ENCODE results near the gene BBC3. TPM values are rescaled to one million over a fixed set of nuclear protein-coding genes. Genes with fewer than 3 reads are reported as not detected.
A peak's percentile ranks its signal among the peaks of the same experiment; 100 is the strongest.
"Not testable (repeated sequence)": the region's sequence is repeated elsewhere in the genome, so short reads cannot be mapped to it uniquely, and the experiment has no call there.

The BBC3 gene
- total RNA-seq, 8 experiments from 2014 or later, result 17.4 to 23.6 (median 20.3) TPM

DNA sequence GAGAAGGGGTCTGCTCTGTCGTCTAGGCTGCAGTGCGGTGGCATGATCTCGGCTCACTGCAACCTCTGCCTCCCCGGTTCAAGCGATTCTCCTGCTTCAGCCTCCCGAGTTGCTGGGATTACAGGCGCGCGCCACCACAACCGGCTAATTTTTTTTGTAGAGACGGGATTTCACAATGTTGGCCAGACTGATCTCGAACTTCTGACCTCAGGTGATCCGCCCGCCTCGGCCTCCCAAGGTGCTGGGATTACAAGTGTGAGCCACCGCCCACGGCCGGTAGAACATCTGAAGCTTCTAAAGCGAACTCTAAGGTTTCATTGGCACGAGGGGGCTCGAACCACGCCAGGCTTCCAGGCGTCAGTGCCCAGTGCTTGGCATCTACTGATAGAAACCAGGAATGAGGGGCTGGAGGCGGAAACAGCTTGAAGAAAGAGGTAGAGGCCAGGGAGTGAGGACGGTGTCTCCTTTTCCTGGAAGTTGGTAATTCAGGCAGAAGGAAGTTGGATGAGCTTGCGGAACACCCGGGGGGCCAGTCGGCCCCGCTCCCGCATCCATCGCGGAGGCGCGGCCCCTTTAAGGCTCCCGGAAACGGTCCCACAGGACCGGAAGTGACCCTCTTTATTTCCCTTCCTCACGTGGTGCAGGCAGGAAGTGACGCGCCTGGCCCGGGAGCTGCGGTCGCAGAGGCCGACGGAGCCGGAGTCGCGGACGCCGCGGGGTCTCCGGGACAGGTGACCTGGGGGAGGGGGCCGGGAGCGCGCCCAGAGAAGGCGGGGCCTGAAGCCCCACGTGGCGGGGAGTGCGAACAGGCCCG lies 25.1 kb upstream of the BBC3 start, which contains the start of gene CCDC9:
TSS of gene CCDC9 (plus strand) at position 647 of the 814 bp plus-strand sequence. CDS start 1,876 bp downstream, outside the sequence.
- peak; percentile 52 to 76 (median 70) for ATAC-seq (replicated peaks in 6 of 8)
- WGBS, 10 experiments, result 2 to 90% (median 54%) methylated on average over 4 to 16 of the region's 60 CpGs; no CpG with 5 or more reads in 3 of the 10 experiments
- Histone ChIP-seq H3K4me1 (replicated peaks in 1 of 2) (peaks cover 13 to 19% of the 10 kb centered on the region in 2 donors), H3K27ac (peak within 1 kb of the TSS; percentile 90 to 97), H3K4me3 (peak within 1 kb of the TSS; percentile 49 to 60 (median 53))
- in situ Hi-C loops (cut with MboI; ENCODE audit: low pct_unique_long_range_greater_than_20kb in 2 of 9, low sequenced_read_pairs in 9 of 9, unreplicated experiment in 9 of 9), result no loop called here

DNA sequence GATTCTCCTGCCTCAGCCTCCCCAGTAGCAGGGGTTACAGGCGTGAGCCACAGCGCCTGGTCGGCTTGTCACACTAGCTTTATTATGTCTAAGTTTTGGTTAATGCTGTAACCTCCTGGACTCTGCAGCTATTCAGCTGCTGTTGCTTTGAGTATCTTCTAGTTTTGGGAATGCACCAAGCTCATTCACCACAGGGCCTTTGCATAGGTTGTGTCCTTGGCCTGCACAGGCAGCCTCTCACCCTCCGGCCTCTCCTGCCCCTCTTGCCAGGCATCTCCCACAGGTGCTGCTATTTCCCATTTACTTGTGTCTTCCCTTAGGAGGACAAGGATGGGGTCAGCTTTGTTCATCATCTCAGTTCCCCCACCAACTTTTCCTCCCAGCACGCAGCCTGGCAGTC lies 23.0 kb upstream of the BBC3 start:
- 95 to 100% (median 98%) methylated on average over 1 to 4 of the region's 5 CpGs; no CpG with 5 or more reads in 6 of the 10 experiments for WGBS, 10 experiments
- no peak overlapping the region for H3K27ac ChIP-seq
- H3K4me3 ChIP-seq, result no peak overlapping the region
- ATAC-seq (replicated peaks in 6 of 8), result no peak
- in situ Hi-C loops (cut with MboI; ENCODE audit: low pct_unique_long_range_greater_than_20kb in 2 of 9, low sequenced_read_pairs in 9 of 9, unreplicated experiment in 9 of 9), result no loop called here
- peaks cover 13 to 16% of the 10 kb centered on the region in 2 donors for H3K4me1 ChIP-seq (replicated peaks in 1 of 2)

DNA sequence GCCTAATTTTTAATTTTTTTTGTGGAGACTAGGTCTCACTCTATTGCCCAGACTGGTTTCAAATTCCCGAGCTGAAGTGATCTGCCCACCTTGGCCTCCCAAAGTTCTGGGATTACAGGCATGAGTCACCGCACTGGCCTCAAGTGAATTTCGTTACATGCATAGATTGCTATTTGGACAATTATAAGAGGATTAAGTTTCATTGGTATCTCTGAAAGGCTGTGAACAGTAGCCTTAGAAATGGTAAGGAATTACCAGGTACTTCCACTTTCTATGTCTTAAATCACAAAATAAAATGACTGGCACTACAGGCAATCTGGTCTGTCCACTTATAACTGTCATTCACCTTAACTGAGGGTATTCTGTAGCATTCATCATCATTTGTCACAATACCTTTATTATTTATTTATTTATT lies 22.5 kb upstream of the BBC3 start:
- no peak overlapping the region for H3K27ac ChIP-seq
- H3K4me1 ChIP-seq (replicated peaks in 1 of 2), result peaks cover 10 to 11% of the 10 kb centered on the region in 2 donors
- no peak for ATAC-seq (replicated peaks in 6 of 8)
- 6 to 100% (median 80%) methylated on average over 1 to 3 of the region's 3 CpGs; no CpG with 5 or more reads in 1 of the 10 experiments for WGBS, 10 experiments
- H3K4me3 ChIP-seq, result no peak overlapping the region
- in situ Hi-C loops (cut with MboI; ENCODE audit: low pct_unique_long_range_greater_than_20kb in 2 of 9, low sequenced_read_pairs in 9 of 9, unreplicated experiment in 9 of 9), result no loop called here

DNA sequence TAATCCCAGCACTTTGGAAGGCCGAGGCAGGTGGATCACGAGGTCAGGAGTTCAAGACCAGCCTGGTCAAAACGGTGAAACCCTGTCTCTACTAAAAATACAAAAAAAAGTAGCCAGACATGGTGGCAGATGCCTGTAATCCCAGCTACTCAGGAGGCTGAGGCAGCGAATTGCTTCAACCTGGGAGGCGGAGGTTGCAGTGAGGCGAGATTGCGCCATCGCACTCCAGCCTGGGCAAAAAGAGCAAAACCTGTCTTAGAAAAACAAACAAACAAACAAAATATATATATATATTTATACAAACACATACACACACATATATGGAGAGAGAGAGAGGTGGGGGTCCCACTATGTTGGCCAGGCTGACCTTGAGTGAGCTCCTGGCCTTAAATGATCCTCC lies 22.0 kb upstream of the BBC3 start:
- 0 to 100% (median 81%) methylated on average over 1 to 8 of the region's 8 CpGs; no CpG with 5 or more reads in 3 of the 10 experiments for WGBS, 10 experiments
- H3K4me3 ChIP-seq; H3K27ac ChIP-seq; in situ Hi-C loops (cut with MboI; ENCODE audit: low pct_unique_long_range_greater_than_20kb in 2 of 9, low sequenced_read_pairs in 9 of 9, unreplicated experiment in 9 of 9); H3K4me1 ChIP-seq (replicated peaks in 1 of 2); ATAC-seq (replicated peaks in 6 of 8): not testable (repeated sequence)

DNA sequence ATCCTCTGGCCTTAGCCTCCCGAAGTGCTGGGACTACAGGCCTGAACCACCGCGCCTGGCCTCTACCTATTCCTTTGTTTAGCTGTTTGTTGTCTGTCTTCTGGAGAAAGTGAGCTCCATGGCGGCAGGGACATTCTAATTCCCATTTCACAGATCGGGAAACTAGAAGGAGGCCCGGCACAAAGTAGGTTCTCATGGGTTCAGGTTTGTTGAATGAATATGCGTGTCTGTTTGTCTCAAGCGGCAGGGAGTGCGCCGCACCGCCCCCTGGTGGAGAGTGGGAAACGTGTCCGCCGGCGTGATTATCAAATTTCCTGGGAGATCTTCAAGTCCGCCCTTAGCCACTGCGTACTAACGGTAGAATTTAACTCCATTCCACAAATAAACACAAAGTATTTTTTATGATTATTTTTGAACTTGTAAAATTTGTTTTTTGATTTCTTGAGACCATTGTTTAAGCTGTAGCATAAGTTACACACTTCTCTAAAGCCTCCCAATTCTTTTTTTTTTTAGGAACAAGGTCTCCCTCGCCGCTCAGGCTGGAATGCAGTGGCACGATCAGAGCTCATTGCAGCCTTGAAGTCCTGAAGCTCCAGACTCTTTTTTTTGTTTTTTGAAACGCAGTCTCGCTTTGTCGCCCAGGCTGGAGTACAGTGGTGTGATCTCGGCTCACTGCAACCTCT lies 16.4 kb upstream of the BBC3 start:
- WGBS, 10 experiments, result 4 to 92% (median 45%) methylated on average over 1 to 16 of the region's 25 CpGs
- Histone ChIP-seq H3K4me3 (no peak overlapping the region), H3K4me1 (replicated peaks in 1 of 2) (peaks cover 7% of the 10 kb centered on the region in 2 donors), H3K27ac (no peak overlapping the region)
- in situ Hi-C loops (cut with MboI; ENCODE audit: low pct_unique_long_range_greater_than_20kb in 2 of 9, low sequenced_read_pairs in 9 of 9, unreplicated experiment in 9 of 9), result loop anchor here in 1 of 9 experiments (25.0 kb wide), 1 partner anchor 110 kb away; the partner anchor contains the start of gene SAE1
- ATAC-seq (replicated peaks in 6 of 8), result peak in 2 of 8 experiments; percentile 4 to 10

DNA sequence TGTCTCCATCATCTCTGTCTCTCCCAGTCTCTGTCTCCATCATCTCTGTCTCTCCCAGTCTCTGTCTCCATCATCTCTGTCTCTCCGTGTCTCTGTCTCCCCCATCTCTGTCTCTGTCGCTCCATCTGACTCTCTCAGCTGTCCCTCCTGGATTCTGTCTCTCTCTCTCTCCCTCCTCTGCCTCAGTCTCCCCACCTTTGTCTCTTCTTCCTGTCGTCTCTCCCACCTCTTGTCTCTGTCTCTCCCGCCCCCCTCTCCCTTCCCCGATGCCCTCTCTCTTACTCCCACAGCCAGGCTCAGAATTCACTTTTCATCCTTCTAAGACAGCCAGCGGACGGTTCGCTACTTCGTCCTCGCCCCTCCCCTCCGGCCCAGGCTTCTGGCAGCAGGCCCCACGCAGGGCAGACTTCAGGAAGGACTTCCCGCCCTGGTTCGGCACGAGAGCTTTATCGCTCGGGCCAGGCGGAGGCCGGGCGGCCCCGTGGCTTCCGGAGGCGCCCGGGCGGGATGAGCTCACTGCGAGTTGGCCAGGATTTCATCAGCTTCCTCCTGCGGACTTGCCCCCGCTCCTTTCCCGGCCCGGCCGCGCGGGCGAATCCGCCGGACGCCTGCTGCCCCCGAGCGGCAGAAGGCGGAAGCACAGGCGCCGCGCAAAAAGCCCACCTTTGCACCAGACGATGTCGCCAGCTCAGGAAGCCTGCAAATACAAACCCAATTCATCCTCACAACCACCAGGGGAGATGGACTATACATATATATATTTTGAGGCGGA lies 13.0 kb upstream of the BBC3 start:
- H3K4me3 ChIP-seq, result peak overlapping the region; percentile 29 to 39 (median 32)
- ATAC-seq (replicated peaks in 6 of 8), result peak; percentile 66 to 86 (median 72)
- in situ Hi-C loops (cut with MboI; ENCODE audit: low pct_unique_long_range_greater_than_20kb in 2 of 9, low sequenced_read_pairs in 9 of 9, unreplicated experiment in 9 of 9), result loop anchor here in 1 of 9 experiments (25.0 kb wide), 1 partner anchor 107 kb away; the partner anchor contains the start of gene SAE1
- peak overlapping the region; percentile 88 to 95 for H3K27ac ChIP-seq
- WGBS, 10 experiments, result 0 to 22% (median 1%) methylated on average over 1 to 24 of the region's 46 CpGs; no CpG with 5 or more reads in 2 of the 10 experiments
- H3K4me1 ChIP-seq (replicated peaks in 1 of 2), result peaks cover 26 to 28% of the 10 kb centered on the region in 2 donors

DNA sequence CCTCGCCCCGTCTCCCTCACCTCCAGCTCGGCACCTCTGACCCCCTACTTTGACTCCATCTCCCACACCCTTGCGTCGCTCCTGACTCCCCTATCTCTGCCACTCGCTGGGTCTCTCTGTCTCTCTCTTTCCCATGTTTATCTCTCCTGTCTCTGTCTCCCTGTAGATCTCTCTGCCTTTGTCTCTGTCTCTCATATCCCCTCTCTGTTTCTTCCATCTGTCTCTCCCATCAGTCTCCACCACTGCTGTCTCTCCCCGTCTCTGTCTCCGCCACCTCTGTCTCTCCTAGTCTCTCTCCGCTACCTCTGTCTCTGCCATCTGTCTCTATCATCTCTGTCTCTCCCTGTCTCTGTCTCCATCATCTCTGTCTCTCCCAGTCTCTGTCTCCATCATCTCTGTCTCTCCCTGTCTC lies 12.4 kb upstream of the BBC3 start:
- Histone ChIP-seq H3K4me3 (peak overlapping the region; percentile 29 to 39 (median 32)), H3K27ac (peak overlapping the region; percentile 88 to 95), H3K4me1 (replicated peaks in 1 of 2) (peaks cover 29% of the 10 kb centered on the region in 2 donors)
- 23 to 80% (median 40%) methylated on average over 1 to 6 of the region's 9 CpGs; no CpG with 5 or more reads in 3 of the 10 experiments for WGBS, 10 experiments
- in situ Hi-C loops (cut with MboI; ENCODE audit: low pct_unique_long_range_greater_than_20kb in 2 of 9, low sequenced_read_pairs in 9 of 9, unreplicated experiment in 9 of 9), result loop anchor here in 1 of 9 experiments (25.0 kb wide), 1 partner anchor 106 kb away; the partner anchor contains the start of gene SAE1
- ATAC-seq (replicated peaks in 6 of 8), result peak in 4 of 8 experiments; percentile 15 to 31 (median 24)

DNA sequence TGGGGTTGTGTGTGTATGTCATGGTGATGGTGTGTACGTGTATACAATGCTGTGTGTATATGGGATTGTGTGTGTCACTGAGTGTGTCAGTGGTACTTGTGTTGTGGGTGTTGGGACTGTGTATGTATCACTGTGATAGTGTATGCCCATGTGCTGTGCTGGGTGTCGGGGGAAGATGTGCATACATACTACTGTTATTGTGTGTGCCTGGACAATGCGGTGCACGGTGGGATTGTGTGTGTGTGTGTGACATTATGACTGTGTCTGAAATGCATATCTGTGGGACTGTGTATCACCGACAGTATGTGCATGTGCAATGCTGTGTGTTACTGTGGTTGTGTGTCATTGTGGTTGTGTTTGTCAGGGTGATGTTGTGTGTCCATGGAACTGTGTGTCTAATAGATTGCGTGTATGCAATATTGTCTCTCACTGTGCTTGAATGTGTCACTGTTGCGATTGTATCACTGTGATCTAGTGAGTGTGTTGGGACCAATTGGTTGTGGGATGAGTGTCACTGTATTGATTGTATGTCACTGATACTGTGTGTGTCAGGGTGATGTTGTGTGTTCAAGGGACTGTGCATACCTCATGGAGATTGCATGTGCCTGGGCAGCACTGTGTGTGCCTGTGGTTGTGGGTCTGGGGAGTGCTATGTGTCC lies 11.0 kb upstream of the BBC3 start:
- H3K4me1 ChIP-seq (replicated peaks in 1 of 2), result peaks cover 29% of the 10 kb centered on the region in 2 donors
- WGBS, 10 experiments, result 67 to 100% (median 80%) methylated on average over 1 to 7 of the region's 7 CpGs; no CpG with 5 or more reads in 5 of the 10 experiments
- in situ Hi-C loops (cut with MboI; ENCODE audit: low pct_unique_long_range_greater_than_20kb in 2 of 9, low sequenced_read_pairs in 9 of 9, unreplicated experiment in 9 of 9), result loop anchor here in 1 of 9 experiments (25.0 kb wide), 1 partner anchor 105 kb away; the partner anchor contains the start of gene SAE1
- no peak for ATAC-seq (replicated peaks in 6 of 8)
- H3K27ac ChIP-seq, result peak overlapping the region in 1 of 2 donors; percentile 83
- H3K4me3 ChIP-seq, result no peak overlapping the region

DNA sequence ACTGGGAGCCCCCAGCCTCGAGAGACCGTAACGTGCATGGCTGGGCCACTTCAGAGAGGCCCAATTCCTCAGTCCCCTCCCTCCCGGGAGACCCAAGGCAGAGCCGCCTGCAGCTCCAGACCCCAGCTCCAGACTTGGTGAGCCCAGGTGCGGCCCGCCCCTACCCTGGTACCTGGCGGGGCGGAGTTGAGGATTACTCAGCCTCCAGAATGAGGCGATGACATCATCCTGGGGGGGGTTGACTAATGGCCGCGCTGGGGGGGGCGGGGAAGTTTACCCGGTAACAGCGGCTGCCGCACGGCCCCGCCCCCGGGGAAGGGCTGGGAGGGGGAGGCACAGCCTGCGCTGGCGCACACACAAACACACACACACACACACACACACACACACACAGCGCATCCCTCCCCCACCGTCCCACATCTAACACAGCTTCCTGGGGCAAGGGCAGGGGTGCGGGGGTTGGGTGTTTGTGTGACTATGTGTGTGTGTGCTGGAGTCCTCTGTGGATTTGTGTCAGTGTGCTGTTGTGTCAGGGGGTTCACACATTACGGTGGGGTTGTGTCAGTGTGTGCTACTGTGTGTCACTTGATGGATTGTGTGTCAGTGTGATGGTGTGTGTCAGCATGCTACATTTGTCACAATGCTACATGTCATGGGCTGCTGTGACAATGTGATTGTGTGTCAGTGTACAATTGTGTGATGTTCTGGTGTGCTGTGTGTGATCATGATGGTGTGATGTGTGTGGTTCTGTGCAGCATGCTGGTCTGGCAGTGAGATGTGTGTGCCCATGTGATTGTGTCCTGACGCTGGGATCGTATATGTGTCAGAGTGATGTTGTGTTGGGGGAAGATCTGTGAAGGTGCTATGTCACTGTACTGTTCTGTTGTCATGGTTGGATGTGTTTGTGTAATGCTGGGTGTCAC lies 10.3 kb upstream of the BBC3 start:
- Histone ChIP-seq H3K27ac (peak overlapping the region; percentile 57 to 64), H3K4me1 (replicated peaks in 1 of 2) (peaks cover 29% of the 10 kb centered on the region in 2 donors), H3K4me3 (peak overlapping the region in 2 of 5 donors; percentile 14 to 22)
- ATAC-seq (replicated peaks in 6 of 8), result peak; percentile 2 to 37 (median 15)
- in situ Hi-C loops (cut with MboI; ENCODE audit: low pct_unique_long_range_greater_than_20kb in 2 of 9, low sequenced_read_pairs in 9 of 9, unreplicated experiment in 9 of 9), result loop anchor here in 1 of 9 experiments (25.0 kb wide), 1 partner anchor 104 kb away; the partner anchor contains the start of gene SAE1
- 21 to 60% methylated on average over 1 to 5 of the region's 27 CpGs; no CpG with 5 or more reads in 8 of the 10 experiments for WGBS, 10 experiments

DNA sequence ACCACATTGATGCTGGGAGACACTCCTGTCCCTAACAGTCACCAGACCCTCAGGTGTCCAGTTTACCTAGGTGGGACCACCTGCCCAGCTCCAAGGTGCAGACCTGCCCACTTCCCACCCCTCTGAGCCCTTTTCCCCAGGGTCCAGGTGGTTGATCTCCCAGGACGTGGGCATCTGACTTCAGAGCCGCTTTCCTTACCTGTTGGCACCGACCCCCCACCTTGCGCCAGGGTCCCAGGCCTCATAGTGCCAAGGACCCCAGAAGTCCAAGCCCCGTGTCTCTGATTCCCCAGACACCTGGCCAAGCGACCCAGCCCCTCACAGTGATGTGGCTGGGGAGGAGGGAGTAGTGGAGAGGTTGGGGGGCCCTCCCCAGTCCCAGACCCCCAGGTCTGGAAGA lies 9.6 kb upstream of the BBC3 start:
- Histone ChIP-seq H3K4me1 (replicated peaks in 1 of 2) (peaks cover 29% of the 10 kb centered on the region in 2 donors), H3K4me3 (peak overlapping the region in 2 of 5 donors; percentile 14 to 22), H3K27ac (peak overlapping the region; percentile 57 to 64)
- 64% methylated on average over 2 of the region's 6 CpGs; no CpG with 5 or more reads in 9 of the 10 experiments for WGBS, 10 experiments
- in situ Hi-C loops (cut with MboI; ENCODE audit: low pct_unique_long_range_greater_than_20kb in 2 of 9, low sequenced_read_pairs in 9 of 9, unreplicated experiment in 9 of 9), result loop anchor here in 1 of 9 experiments (25.0 kb wide), 1 partner anchor 103 kb away; the partner anchor contains the start of gene SAE1
- no peak for ATAC-seq (replicated peaks in 6 of 8)

All from motor neuron (in vitro differentiated cells).